NT2/D1 (cell line): Measurements from ENCODE around the gene ARHGAP30.

Experiments
- YY1 ChIP-seq: IDR thresholded peaks from 2 replicates; pipeline ENCODE4 v1.6.1; 2011; ENCODE audit not compliant: insufficient read length, insufficient read depth
- ZNF274 ChIP-seq: IDR thresholded peaks from 2 replicates; pipeline ENCODE4 v1.6.1; 2011; ENCODE audit warnings: mild to moderate bottlenecking, low read depth, low read length

DNA sequence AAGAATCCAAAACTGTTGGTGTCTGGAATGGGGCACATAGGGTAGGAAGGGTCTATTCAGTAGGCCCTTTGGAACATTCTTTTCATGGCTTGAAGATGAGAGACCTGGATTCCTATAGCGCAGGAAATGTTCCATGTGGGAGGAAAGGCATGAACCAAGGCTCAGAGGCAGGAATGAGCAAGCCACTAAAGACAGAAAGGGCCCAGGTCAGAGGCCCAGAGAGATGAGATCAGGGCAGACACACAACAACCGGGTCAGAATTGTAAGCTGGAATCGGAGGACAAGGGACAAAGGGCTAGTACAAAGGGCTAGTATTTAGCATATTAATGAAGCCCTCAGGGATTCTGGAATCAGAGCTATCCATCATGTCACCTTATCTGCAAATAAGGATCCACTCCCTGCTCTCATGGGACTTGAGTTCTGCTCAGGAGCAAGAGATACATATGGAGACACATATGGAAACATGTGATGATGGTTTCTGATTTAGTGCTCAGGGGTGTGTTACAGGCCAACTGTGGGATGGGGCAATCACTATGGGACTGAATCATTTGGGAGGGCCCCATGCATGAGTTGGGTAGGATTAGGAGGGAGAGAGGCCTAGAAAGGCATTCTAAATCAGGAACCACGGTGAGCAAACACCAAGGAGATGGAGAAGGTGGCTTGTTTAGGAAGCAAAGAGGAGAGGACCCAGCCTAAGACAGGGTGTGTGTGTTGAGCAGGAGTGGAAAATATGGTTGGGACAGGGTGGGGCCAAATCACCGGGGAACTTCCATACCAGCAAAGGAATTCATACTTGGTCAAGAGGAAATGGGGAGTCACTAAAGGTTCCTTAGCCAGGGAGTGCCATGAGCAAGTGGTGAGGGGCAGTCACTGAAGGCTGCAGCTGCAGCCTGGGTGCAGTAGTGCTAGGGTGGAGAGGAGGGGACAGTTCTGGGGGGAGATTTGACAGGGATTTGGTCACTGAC is 11.0 kb upstream of the ARHGAP30 start:
- TF ChIP-seq ZNF274 = no peak
- TF ChIP-seq YY1 = no peak
